SK-N-SH treated with all-trans-retinoic acid at 6 μM for 48 hours (cell line): ENCODE data around the gene ALKBH5.

Source experiments
- ATAC-seq: fragments of 200-7000 bp; cut with Tn5 transposase; 3 replicates; pipeline ENCODE4 v1.9.1; 2020; ENCODE audit warnings: mild to moderate bottlenecking, moderate library complexity
- ARNTL ChIP-seq: fragments of 450-650 bp; formaldehyde crosslinking; IDR thresholded peaks from 2 replicates; pipeline ENCODE4 v1.5.0; 2020; ENCODE audit warnings: low read depth, mild to moderate bottlenecking, moderate library complexity, borderline replicate concordance
- BACH2 ChIP-seq: fragments of 250-450 bp; sonication (Bioruptor Pico); IDR thresholded peaks from 2 replicates; pipeline ENCODE4 v1.9.0; 2021; ENCODE audit warnings: mild to moderate bottlenecking, borderline replicate concordance
- CSDC2 ChIP-seq: fragments of 250-450 bp; sonication (Bioruptor Pico); IDR thresholded peaks from 2 replicates; pipeline ENCODE4 v1.5.0; 2020; ENCODE audit warnings: mild to moderate bottlenecking, moderate library complexity
- ESRRG ChIP-seq: fragments of 250-450 bp; sonication (Bioruptor Pico); IDR thresholded peaks from 2 replicates; pipeline ENCODE4 v1.6.1; 2021; ENCODE audit warnings: mild to moderate bottlenecking
- GLIS3 ChIP-seq: fragments of 250-450 bp; sonication (Bioruptor Pico); IDR thresholded peaks from 2 replicates; pipeline ENCODE4 v1.5.0; 2020; ENCODE audit warnings: mild to moderate bottlenecking, moderate library complexity
- ISL1 ChIP-seq: fragments of 250-450 bp; sonication (Bioruptor Pico); IDR thresholded peaks from 2 replicates; pipeline ENCODE4 v2.1.2; 2022; ENCODE audit warnings: mild to moderate bottlenecking, moderate library complexity
- OSR1 ChIP-seq: fragments of 250-450 bp; sonication (Bioruptor Pico); IDR thresholded peaks from 2 replicates; pipeline ENCODE4 v1.8.0; 2022; ENCODE audit warnings: moderate library complexity, mild to moderate bottlenecking, inconsistent platforms
- PATZ1 ChIP-seq: fragments of 250-450 bp; sonication (Bioruptor Pico); IDR thresholded peaks from 2 replicates; pipeline ENCODE4 v1.8.0; 2020; ENCODE audit warnings: mild to moderate bottlenecking, moderate library complexity, borderline replicate concordance
- POU6F1 ChIP-seq: fragments of 250-450 bp; sonication (Bioruptor Pico); IDR thresholded peaks from 2 replicates; pipeline ENCODE4 v1.8.0; 2021; ENCODE audit warnings: low read depth, mild to moderate bottlenecking, moderate library complexity, borderline replicate concordance
- PPARA ChIP-seq: fragments of 250-450 bp; sonication (Bioruptor Pico); IDR thresholded peaks from 2 replicates; pipeline ENCODE4 v1.5.0; 2020; ENCODE audit warnings: mild to moderate bottlenecking, borderline replicate concordance
- SNAI2 ChIP-seq: fragments of 250-450 bp; sonication (Bioruptor Pico); IDR thresholded peaks from 2 replicates; pipeline ENCODE4 v1.5.0; 2020; ENCODE audit warnings: mild to moderate bottlenecking, moderate library complexity
- TCF4 ChIP-seq: fragments of 250-450 bp; sonication (Bioruptor Pico); IDR thresholded peaks from 2 replicates; pipeline ENCODE4 v1.8.0; 2021; ENCODE audit warnings: mild to moderate bottlenecking, moderate library complexity, borderline replicate concordance
- TOX ChIP-seq: fragments of 250-450 bp; sonication (Bioruptor Pico); IDR thresholded peaks from 2 replicates; pipeline ENCODE4 v1.8.0; 2021; ENCODE audit warnings: mild to moderate bottlenecking, moderate library complexity, borderline replicate concordance
- ZC3H10 ChIP-seq: fragments of 250-450 bp; sonication (Bioruptor Pico); IDR thresholded peaks from 2 replicates; pipeline ENCODE4 v1.5.1; 2021; ENCODE audit warnings: mild to moderate bottlenecking, moderate library complexity
- ZFP3 ChIP-seq: fragments of 250-450 bp; sonication (Bioruptor Pico); IDR thresholded peaks from 2 replicates; pipeline ENCODE4 v1.5.0; 2020; ENCODE audit warnings: mild to moderate bottlenecking, moderate library complexity
- ZFP30 ChIP-seq: fragments of 450-650 bp; formaldehyde crosslinking; IDR thresholded peaks from 2 replicates; pipeline ENCODE4 v1.5.0; 2022; ENCODE audit warnings: mild to moderate bottlenecking, moderate library complexity
- ZNF565 ChIP-seq: fragments of 450-650 bp; formaldehyde crosslinking; conservative IDR thresholded peaks from 2 replicates; pipeline ENCODE4 v1.5.0; 2020; ENCODE audit warnings: low read depth, mild to moderate bottlenecking, moderate library complexity
- ZNF70 ChIP-seq: fragments of 450-650 bp; formaldehyde crosslinking; IDR thresholded peaks from 2 replicates; pipeline ENCODE4 v1.5.0; 2020; ENCODE audit warnings: mild to moderate bottlenecking, moderate library complexity
- ZNF8 ChIP-seq: fragments of 450-650 bp; formaldehyde crosslinking; IDR thresholded peaks from 2 replicates; pipeline ENCODE4 v1.5.0; 2020; ENCODE audit warnings: mild to moderate bottlenecking, moderate library complexity

The ALKBH5 gene

GRCh38 chr17:18241229-18241871 is 57.7 kb downstream of the ALKBH5 start:
- ATAC-seq = peak; percentile 5; the same call in 1 of the 3 replicates
- TF ChIP-seq PPARA (CRISPR knock-in tag) = no peak
- no peak for TF ChIP-seq ZNF8 (CRISPR knock-in tag)
- TF ChIP-seq GLIS3 (CRISPR knock-in tag) = no peak
- TF ChIP-seq POU6F1 (CRISPR knock-in tag) = no peak
- no peak for TF ChIP-seq SNAI2 (CRISPR knock-in tag)
- TF ChIP-seq OSR1 (CRISPR knock-in tag) = no peak
- TF ChIP-seq ZFP30 = no peak
- TF ChIP-seq ARNTL (CRISPR knock-in tag) = no peak
- no peak for TF ChIP-seq ZNF70
- TF ChIP-seq ZC3H10 (CRISPR knock-in tag) = no peak
- TF ChIP-seq ESRRG (CRISPR knock-in tag) = no peak
- no peak for TF ChIP-seq ZNF565
- no peak for TF ChIP-seq BACH2
- TF ChIP-seq TCF4 (CRISPR knock-in tag) = no peak
- TF ChIP-seq, all 23 proteins: peak for 0

GRCh38 chr17:18245038-18245776 is 61.6 kb downstream of the ALKBH5 start:
- TF ChIP-seq ZFP30 (no peak), ZNF565 (no peak), CSDC2 (CRISPR knock-in tag) (no peak), TOX (CRISPR knock-in tag) (no peak), GLIS3 (CRISPR knock-in tag) (no peak), ISL1 (CRISPR knock-in tag) (no peak), SNAI2 (CRISPR knock-in tag) (no peak), POU6F1 (CRISPR knock-in tag) (no peak), ZC3H10 (CRISPR knock-in tag) (no peak)
- ATAC-seq = no peak

- no peak for TF ChIP-seq CSDC2 (CRISPR knock-in tag)
- no peak for TF ChIP-seq PATZ1
- TF ChIP-seq ISL1 (CRISPR knock-in tag) = no peak
- no peak for TF ChIP-seq ESRRG (CRISPR knock-in tag)
- no peak for TF ChIP-seq ZNF8 (CRISPR knock-in tag)
- no peak for TF ChIP-seq ZNF70
- TF ChIP-seq ZFP3 (CRISPR knock-in tag) = no peak
- TF ChIP-seq ZNF565 = no peak
- no peak for TF ChIP-seq ARNTL (CRISPR knock-in tag)
- TF ChIP-seq SNAI2 (CRISPR knock-in tag) = no peak
- ATAC-seq = no peak
These were observed 62.6 kb downstream of the ALKBH5 start for GRCh38 chr17:18246109-18246725.

GRCh38 chr17:18246880-18247612 is 63.4 kb downstream of the ALKBH5 start:
- no peak for TF ChIP-seq TOX (CRISPR knock-in tag)
- TF ChIP-seq ZFP3 (CRISPR knock-in tag) = no peak
- TF ChIP-seq ESRRG (CRISPR knock-in tag) = no peak
- no peak for TF ChIP-seq ZC3H10 (CRISPR knock-in tag)
- TF ChIP-seq ZNF8 (CRISPR knock-in tag) = no peak
- no peak for TF ChIP-seq ARNTL (CRISPR knock-in tag)
- no peak for TF ChIP-seq ZFP30
- no peak for TF ChIP-seq CSDC2 (CRISPR knock-in tag)
- ATAC-seq = peak; percentile 38
